M059J (cell line): ENCODE measurements around the gene ADRA2C. TPM values are rescaled to one million over a fixed set of nuclear protein-coding genes. Genes with fewer than 3 reads are reported as not detected.
"Not testable (repeated sequence)": the region's sequence is repeated elsewhere in the genome, so short reads cannot be mapped to it uniquely, and the experiment has no call there.

Source experiments
- DNase-seq: peaks from one replicate; pipeline ENCODE4 v3.0.0-alpha.2; 2012; ENCODE audit warnings: low read depth
- total RNA-seq: library from RNA; depleted of rRNA; stranded (reverse); fragments of >200 nt; shearing (Covaris generic); gene quantifications from 2 replicates; pipeline ENCODE4 v1.2.3, GENCODE V29; 2014; rRNA removed

The ADRA2C gene
- total RNA-seq, 1 experiment from 2014 or later, result not detected

DNA sequence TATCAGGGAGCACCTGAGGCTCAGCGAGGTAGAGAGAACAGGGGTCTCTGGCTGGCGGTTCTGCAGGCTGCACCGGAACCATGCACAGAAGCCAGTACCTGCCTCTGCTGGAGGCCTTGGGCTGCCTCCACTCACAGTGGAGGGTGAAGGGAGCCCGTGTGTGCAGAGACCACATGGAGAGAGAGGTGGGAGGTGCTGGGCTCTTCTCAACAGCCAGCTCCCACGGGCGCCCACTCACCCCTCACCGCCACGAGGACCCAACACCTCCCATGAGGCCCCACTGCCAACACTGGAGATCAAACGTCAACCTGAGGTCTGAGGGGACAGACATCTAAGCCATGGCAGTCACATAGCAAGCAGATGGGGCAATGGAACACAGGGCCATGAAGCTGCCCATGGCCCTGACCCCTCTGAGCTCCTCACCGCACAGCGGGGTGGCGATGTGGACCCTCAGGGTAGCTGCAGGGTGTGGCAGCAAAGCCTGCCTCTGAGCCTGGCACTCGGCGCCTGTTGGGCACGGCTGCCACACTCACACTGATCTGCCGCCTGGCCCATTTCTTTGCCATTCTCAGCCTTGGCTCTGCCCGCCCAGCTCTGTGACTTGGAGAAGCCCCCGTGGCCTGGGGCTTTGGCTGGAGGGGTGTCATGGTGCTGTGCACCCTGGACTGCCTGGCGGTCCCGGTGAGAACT, 44.8 kb downstream of the ADRA2C start:
- no peak for DNase-seq

DNA sequence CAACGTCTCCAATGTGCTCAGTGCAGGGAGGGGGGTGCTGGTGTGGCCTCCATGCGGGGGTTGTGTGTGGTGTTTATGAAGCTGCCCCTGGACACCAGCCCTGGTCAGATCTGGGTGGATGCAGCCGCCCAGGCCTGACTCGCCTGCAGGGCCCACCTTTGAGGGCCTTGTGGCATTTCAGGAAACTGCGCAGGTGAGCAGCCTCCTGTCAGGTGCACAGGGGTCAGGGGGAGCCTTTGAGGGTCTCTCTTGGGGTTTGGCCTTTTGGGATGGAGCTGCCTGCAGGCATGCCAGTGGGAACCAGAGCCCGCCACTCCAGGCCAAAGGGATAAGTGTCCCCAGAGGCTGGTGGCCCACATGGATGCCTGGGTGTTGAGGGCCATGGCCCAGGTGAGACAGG, 45.4 kb downstream of the ADRA2C start:
- no peak for DNase-seq

DNA sequence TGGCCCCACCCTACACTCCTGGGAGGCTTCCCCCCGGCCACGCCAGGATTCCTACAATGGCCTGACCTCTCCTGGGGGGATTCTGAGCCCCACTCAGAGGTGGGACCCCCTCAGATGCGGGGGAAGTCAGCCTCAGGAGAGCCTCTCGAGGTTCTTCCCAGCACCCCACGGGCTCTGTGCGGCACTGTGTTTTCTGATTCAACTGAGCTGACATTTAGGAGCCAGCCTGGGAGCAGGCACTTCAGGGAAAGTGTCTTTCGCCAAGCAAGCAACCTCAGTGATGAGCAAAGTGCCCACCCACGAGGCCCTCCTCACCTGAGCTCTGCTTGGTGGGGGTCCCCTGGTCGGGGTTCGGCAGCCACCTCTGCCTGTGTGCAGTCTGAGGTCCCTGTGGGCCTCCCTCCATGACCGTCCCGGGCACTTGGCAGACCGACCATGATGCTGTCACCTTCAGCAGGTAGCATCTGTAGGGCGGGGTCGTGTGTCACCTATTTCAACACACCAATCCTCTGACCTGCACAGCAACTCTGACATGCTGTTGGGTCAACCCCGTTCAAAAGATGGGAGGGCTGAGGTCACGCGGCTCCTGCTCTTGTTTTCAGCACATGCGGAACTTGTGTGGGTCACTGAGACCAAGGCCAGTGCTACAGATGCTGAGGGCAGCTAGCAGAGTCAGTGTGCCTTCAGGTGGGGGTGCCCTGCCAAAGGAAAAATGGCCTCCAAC, 46.2 kb downstream of the ADRA2C start:
- DNase-seq, result no peak

DNA sequence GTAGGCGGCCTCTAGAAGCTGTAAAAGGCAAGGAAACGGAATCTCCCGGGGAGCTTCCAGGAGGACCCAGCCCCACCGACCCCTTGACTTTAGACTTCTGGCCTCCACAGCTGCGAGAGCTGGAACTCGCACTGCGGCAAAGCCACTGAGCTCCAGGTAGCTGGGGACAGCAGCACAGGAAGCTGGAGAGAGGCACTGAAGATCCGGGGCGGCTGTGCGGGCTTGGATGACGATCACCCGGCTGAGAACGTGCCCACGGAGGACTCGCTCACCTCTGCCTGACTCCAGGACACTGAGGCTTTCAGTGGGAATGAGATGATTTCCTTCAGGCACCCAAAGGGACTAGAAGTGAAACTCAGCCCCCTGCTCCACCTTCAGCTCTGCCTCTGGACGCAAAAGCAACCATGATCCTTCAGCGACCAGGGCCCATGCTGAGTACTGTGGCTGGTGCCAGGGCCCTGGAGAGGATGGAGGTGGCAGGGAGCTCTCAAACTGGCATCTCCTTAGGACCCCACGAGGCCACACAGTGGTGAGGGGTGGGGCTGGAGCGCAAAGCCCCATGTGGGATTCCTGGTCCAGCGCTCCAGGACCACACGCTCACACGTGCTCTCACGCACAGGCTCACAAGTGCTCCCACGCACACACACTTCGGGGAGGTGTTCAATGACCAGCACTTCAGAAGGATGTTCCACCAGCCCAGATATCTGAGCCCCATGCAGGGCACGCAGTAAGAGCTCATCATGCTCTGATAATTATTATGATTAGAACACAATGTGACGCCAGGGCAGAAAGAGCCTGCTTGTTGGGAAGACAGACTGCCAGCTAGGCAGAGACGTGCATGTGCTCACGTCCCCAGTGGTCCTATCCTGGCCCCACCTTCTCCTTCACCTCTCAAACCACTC, 47.2 kb downstream of the ADRA2C start:
- no peak for DNase-seq

DNA sequence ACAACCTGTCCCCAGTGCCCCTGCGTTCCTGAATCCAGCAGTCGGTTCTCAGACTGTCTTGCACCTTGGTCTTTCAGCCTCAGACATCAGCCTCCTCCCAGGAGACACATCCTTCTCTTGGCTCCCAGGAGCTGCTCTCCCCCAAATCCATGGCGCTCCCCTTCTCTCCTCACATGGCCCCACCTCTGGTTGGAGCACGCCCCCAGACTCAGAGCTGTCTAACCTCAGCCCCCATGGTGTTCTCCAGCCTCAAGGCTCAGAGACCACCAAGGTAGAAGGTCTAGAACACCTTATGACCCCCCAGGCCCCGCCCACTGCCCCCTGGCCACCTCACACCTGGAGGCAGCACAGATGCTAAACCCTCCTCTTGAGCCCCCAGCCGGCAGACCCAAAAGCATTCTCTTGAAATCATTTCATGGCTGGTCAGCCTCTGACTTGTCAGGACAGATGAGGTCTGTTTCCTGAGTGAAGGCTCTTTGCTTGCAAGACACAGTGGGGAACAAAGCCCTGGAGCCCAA, 47.9 kb downstream of the ADRA2C start:
- DNase-seq, result no peak

DNA sequence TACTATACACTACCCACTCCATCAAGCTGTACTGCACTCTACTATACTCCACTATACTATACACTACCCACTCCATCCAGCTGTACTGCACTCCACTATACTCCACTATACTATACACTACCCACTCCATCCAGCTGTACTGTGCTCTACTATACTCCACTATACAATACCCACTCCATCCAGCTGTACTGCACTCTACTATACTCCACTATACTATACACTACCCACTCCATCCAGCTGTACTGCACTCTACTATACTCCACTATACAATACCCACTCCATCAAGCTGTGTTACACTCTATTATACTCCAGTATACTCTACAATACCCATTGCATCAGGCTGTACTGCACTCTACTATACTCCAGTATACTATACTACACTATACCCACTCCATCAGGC, 48.7 kb downstream of the ADRA2C start:
- not testable (repeated sequence) for DNase-seq

DNA sequence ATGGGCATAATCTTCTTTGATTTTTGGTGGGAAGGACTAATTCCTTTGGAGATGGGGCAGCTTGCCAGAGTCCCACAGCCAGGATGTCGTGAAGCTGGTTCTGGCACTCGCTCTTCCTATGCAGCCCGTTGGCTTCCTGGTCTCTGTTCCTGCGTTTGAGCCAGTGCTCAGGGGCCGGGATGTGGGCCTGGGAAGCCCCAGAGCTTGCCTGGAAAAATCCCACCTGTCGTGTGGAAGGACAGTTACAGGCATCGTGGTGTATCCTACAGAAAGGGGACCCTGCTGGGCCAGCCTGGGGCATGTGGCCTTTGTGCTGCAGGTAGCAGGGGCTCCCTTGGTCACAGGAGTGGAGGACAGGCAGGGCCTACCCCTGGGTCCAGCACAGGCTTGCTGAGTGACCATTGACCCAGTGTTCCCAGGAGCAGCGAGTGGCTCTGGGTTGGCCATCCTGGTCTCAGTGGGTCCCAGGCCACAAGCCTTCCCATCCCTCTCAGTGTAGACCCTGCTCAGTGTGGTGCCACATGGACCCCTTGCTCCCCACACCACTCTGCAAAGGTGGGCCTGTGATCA, 50.2 kb downstream of the ADRA2C start:
- no peak for DNase-seq

DNA sequence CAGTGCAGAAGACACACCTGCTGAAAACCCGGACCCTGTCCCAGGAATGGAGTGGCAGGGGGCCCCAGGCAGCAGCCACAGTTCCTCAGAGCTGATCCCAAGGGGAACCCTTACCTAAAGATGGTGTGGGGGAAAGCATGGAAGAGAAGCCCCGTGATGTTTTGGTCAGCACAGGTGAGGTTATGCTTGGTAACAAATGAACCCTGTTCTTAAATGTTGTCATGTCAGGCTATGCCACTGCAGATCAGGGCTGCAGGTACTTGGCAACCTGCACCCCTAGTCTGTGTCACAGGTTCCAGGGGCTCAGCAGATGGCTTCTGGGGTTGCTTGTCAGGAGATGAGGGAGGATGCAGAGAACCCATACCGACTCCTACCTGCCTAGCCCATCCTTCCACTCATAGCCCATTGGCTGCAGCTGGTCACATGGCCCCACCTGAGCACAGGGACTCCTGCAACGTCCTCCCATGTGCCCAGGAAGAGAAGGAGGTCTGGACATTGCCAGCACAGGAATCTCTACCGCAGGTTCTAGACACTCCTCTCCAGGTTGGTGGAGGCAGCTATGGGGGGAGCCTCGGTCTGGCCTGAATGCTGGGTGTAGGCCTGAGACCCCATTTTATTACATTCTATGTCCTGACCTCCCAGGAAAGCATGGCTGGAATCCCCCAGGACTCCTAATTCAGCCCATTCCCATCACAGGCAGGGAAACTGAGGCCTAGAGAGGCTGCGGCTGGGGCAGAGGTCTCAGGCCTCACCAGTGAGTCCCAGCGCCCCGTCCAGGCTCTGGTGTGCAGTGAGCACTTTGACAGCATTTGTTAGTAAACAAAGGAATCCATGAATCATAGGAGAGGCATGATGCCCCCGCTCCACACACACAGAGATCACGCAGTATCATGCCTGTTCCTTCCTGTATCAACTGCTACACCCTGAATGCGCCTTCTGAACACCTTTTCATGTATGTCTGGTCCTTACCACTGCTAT, 51.1 kb downstream of the ADRA2C start:
- DNase-seq, result no peak

Other genes with a start within 250 kb of the ADRA2C start
- gene LRPAP1, start 234.0 kb upstream of the ADRA2C start, total RNA-seq, result 91.0 and 156 TPM in 2 replicates